ENCODE data around the gene GRHL1.

GRHL1 gene

DNA sequence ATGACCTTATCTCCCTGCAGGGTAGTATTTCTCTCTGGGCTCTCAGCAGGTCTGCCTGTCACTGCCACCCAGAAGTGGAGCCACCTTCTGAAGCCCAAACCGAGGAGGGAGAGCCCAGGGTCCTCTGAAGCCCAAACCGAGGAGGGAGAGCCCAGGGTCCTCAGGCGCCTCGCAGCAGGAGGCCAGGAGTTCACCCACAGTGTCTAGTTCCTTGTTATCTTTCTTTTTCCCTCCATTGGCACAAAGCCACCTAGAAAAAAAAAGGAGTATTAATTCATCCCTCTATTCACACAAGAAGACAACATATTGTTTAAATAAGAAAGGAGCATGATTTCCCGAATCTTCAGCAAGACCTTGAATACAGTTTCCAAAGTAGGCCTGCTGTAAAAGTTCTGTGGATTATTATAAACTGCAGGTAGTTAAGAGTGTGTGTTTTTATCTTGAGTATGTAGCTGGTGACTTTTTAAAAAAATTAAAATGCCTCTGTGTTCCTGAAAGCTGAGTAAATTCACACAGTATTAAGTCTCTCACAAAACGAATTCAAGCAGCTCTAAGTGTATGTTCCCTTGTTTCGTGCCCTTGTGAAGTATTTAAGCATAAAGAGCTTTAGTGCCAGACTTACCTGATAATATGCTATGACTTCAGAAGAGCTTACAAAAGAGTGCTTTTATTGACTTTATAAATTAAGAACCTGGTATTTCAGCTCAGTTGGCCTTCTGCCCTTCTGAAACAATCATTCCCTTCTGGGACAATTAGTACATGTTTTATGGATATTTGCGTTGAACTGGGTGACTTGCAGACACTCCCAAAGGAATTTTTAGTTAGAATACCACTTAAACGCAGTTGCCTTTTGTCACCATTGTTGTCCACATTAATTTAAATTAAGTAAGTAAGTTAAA lies 11.7 kb upstream of the GRHL1 start:
- TF ChIP-seq, protein P1, sequence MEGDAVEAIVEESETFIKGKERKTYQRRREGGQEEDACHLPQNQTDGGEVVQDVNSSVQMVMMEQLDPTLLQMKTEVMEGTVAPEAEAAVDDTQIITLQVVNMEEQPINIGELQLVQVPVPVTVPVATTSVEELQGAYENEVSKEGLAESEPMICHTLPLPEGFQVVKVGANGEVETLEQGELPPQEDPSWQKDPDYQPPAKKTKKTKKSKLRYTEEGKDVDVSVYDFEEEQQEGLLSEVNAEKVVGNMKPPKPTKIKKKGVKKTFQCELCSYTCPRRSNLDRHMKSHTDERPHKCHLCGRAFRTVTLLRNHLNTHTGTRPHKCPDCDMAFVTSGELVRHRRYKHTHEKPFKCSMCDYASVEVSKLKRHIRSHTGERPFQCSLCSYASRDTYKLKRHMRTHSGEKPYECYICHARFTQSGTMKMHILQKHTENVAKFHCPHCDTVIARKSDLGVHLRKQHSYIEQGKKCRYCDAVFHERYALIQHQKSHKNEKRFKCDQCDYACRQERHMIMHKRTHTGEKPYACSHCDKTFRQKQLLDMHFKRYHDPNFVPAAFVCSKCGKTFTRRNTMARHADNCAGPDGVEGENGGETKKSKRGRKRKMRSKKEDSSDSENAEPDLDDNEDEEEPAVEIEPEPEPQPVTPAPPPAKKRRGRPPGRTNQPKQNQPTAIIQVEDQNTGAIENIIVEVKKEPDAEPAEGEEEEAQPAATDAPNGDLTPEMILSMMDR (IDR thresholded peaks at IDR 0.05; ENCODE audit: low read depth, low read length, missing control alignments): no peak
- no peak overlapping the region for H3K4me3 ChIP-seq (ENCODE audit: low read depth, low read length)
- no peak for DNase-seq (ENCODE audit: low read depth)

DNA sequence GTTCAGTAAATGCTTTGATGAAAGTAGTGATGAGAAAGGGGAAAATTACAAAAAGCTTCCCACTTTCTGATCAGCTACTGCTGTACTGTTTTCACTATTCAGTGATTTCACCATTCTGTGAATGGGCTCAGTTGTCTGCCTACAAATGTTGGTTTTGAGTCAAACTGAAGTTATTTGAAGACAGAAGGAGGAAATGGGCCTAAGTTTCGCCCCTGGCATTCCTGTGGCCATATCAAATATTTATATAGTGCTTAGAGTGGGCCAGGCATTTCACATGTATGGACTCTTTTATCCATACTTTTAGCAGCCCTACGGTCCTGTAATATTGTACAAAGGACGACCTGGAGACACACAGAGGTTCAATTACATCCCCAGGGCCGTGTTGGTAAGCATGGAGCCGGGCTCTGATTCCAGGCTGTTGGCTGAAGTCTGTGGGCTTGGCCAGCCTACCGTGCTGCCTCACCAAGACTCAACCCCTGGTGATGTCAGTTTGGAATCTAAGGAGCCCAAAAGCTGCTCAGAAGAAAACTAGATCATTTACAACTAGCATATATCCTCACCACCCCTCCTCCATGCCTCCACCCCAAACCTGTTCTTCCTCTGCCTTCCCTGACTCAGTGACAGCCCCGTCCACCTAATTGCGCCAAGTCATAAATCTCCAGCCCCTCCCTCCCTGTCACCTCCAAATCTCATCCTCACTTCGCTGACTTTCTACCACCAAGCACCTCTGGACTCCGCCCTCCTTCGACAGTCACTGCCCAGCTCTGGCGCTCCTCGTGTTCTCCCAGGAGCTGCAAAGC lies 10.1 kb upstream of the GRHL1 start:
- TF ChIP-seq, protein P1 (IDR thresholded peaks at IDR 0.05; ENCODE audit: low read depth, low read length, missing control alignments): no peak
- no peak for DNase-seq (ENCODE audit: low read depth)
- no peak overlapping the region for H3K4me3 ChIP-seq (ENCODE audit: low read depth, low read length)

DNA sequence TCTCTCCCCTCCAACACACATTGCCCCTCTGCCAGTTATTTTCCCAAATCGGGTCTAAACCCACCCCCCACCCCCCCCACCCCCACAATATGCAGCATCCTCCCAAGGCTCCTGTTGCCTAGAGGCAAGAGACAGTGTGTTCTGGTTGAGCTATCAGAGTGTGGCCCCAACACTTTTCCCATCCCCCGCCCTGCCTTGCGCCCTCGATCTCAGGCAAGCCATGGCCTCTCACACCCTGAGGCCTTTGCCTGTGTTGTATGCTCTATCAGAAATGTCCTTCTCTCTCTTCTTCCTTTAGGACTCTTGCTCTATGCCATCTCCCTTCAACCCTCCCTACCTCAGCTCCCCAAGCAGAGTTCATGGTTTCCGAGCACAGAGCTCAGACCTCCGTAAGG lies 9.5 kb upstream of the GRHL1 start:
- H3K4me3 ChIP-seq (ENCODE audit: low read depth, low read length): no peak overlapping the region
- DNase-seq (ENCODE audit: low read depth): no peak
- TF ChIP-seq, protein P1 (IDR thresholded peaks at IDR 0.05; ENCODE audit: low read depth, low read length, missing control alignments): no peak

DNA sequence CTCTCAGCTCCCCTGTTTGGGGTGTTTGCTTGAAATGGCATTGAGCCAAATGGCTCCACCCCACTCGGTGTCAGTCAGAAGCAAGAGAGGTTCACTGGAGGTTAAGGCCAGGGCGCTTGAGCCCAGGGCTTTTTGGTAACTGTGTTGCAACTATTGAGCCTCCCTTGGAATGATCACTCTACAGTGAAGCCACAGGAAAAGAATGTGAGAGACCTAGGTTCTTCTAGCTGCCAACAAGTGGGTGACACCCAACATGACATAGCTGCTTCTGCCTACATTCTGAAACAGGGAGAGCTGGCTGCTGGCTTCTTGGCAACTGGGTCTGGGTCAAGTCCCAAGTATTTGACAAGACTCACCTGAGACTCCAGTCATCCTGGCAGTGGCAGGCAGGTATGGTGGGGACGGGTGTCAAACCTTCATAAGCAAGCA lies 7.1 kb upstream of the GRHL1 start:
- no peak overlapping the region for H3K4me3 ChIP-seq (ENCODE audit: low read depth, low read length)
- TF ChIP-seq, protein P1 (IDR thresholded peaks at IDR 0.05; ENCODE audit: low read depth, low read length, missing control alignments): no peak
- no peak for DNase-seq (ENCODE audit: low read depth)

DNA sequence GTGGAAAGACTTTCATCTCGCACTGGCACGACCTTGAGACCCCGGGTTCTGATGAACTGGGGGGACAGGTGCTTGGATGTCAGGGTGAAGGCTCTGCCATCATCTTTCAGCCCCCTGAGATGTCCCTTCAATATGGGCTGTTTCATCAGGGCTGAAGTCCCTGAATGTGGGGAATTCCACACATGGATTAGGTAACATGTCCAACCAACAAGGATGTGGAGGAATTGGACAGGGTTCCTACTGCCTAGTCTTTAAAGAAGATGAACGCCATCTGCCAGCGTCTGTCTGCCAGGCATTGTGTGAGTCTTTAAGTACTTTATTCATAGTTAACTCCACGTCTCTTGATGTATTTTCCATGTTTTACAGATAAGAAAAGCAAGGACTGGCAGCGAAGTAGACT lies 5.9 kb upstream of the GRHL1 start:
- no peak overlapping the region for H3K4me3 ChIP-seq (ENCODE audit: low read depth, low read length)
- no peak for DNase-seq (ENCODE audit: low read depth)
- TF ChIP-seq, protein P1 (IDR thresholded peaks at IDR 0.05; ENCODE audit: low read depth, low read length, missing control alignments): no peak

DNA sequence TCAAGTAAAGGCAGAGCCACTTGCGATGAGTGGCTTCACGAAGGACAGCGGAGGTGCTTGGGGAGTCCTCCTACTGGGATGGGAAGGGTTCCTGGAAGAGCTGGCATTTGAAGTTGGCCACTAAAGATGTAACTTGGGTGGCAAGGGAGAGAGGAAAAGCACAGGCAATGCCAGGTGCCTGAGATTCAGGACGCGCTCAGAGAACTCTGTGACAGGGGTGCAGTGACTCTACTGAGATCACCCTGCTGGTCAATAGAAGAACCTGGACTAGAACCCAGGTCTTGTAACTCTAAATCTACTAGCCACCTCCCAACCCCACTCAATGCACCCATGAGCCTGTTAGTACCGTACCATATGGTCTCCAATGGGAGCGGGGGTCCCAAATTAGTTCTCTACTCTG lies 5.4 kb upstream of the GRHL1 start:
- DNase-seq (ENCODE audit: low read depth): no peak
- no peak overlapping the region for H3K4me3 ChIP-seq (ENCODE audit: low read depth, low read length)
- TF ChIP-seq, protein P1 (IDR thresholded peaks at IDR 0.05; ENCODE audit: low read depth, low read length, missing control alignments): no peak
